Measurements from ENCODE around the gene FHOD3.

FHOD3 gene

GRCh38 chr18:36640021-36640952 is 342.8 kb downstream of the FHOD3 start:
- no peak for DNase-seq

DNA sequence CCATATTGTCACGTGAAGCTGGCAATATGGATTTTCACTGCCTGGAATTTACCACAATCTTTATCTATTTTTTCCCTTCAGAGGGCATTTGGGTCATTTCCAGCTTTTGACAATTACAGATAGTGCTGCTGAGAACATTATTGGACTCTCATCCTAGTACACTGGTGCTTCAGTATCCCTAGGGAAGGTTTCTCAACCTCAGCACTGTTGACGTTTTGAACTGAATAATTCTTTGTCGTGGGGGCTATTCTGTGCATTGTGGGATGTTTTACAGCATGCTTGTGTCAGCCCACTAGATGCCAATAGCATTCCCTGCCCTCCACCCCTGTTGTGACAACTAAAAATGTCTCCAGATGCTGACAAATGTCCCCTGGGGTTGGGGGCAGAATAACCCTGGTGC is 345.5 kb downstream of the FHOD3 start:
- no peak for DNase-seq

GRCh38 chr18:36648803-36649202 is 351.3 kb downstream of the FHOD3 start:
- no peak for DNase-seq

GRCh38 chr18:36649205-36649604 is 351.7 kb downstream of the FHOD3 start:
- no peak for DNase-seq

DNA sequence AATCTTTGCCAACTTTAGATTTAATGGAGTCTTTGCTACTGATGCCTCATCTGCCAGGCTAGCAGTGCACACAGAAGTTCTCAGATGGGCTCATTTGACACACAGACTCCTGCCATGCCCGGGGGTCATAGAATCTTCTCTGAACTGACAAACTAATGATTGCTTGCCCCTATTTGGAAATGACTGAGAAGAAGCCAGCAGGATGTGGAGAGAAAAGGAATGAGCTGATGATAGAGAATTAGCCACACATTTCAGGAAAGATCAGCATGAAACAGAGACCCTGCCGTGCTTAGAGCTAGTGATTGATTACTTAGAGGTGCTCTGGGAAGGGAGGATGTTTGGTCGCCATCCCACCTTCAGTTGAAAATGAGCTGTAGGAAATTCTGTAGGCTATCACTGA is 352.8 kb downstream of the FHOD3 start:
- DNase-seq: no peak

DNA sequence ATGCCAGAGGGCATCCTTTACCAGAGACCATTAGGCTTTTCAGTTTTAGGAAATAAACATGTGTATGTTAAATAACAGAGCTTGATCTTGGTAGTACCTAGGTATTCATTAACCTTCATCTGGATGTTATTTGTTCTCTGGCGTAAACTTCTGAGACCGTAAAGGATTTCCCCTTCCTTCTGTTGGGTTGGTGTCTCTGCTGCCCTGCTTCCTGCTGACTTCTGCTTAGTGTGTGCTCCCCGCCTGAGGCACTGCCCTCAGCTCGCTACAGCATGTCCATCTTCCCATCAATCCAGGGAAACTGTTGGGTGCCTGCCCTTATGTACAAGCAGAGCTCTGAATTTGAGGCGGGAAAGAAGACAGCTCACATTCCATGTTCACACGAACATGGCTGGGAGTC is 353.4 kb downstream of the FHOD3 start:
- no peak for DNase-seq

DNA sequence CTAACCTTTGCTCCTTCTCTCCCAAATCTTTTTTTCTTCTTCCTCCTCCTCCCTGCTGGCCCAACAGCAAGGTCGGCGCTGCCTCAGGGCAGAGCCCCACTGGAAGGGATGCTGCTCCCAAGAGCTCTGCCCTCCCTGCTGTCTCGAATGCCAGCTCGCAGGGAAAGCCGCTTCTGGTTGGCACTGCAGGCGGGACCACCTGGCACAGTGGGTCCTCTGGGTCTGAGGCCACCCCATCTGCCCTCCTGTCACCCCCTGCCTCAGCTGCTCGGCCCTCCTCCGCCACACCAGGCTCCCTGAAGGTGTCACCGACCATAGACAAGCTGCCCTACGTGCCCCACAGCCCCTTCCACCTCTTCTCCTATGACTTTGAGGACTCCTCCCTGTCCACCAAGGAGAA is 355.0 kb downstream of the FHOD3 start:
- DNase-seq: no peak

DNA sequence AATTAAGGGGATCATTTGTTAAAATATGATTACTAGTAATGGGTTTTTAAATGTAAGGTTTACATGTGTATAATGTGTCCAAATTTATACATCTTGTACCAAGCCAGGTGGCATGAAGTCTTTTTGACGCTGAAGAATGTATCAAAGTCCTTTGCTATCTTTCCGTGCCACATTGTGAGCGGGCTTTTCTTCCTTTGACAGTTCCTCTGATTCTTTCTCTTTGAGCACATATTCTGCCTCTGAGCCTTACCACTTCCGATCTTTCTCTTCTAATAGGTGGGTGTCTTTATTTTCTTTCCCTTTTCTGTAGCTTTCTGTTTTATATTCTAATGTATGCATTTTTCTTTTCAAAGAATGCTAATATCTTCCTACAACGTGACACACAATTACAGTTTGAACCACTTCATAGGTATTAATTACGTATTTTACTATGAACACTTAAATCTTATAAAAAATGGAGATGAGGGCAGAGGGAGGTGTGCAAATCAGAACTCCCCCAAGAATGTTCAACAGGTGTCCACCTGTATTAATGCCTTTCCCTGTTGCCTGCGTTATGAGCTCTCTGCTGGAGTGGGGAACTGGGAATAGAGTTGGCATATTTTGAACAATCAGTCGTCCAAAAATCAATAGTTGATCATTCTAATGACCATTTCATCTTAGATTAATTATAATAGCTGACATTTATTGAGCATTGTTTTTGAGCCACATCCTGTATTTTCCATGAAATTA is 355.8 kb downstream of the FHOD3 start:
- no peak for DNase-seq

- DNase-seq: no peak
Measured at GRCh38 chr18:36653870-36654269, 356.4 kb downstream of the FHOD3 start.

DNA sequence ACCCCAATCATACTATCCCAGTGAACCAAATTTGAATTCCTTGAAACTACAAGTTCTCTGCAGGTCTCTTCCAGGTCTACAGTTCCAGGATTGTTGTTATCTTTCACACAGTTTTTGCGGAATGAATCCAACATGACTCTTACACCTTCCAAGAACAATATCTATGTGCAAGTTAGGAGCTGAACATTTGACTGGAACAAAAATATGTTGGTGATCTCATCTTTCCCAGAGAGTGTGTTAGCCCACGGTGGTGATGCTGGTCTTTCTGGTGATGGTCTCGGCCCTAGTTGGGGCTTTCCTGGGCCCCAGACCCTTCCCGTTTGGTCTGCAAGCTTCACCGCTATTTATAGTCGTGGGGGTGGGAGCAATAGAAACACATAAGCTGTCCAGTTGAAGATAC is 357.6 kb downstream of the FHOD3 start:
- DNase-seq: no peak

DNA sequence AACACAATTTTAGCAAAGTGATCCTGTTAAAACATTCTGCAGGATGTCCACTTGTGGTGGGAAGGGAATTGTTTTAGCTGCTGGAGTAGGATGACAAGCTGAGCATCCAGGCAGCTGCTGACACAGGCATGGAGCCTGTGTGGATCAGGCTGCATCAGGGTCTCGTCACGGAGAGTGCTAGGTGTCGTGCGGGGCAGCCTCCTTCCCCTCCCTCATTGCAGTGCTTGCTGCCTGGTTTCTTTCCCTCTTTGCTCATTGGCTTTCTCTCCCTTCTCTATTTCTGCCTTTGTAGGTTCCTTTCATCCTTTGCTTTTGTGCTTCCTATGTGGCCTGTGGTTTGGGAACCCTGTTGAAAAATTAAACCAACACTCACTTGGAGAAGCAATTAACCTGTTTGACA is 358.4 kb downstream of the FHOD3 start:
- no peak for DNase-seq

- DNase-seq: no peak
Measured at GRCh38 chr18:36658611-36659010, 361.1 kb downstream of the FHOD3 start.

DNA sequence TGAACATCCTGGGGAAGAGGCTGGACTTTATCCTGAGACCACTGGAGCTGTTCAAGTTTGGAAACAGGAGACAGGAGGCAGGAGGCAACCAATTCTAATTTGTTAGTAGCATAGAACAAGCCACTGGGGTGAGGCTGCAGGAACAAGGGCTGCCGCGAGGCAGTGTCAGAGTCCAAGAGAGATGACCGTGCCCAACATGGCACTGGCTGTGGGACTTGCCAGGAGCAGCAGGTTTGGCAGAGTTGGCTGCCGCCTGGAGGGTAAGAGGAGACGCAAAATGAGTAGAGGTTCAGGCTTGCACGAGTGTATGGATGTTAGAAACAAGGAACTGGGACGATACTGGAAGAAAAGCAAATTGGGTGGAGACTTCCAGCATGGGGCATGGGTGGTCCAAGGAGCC is 362.8 kb downstream of the FHOD3 start:
- DNase-seq: no peak

DNA sequence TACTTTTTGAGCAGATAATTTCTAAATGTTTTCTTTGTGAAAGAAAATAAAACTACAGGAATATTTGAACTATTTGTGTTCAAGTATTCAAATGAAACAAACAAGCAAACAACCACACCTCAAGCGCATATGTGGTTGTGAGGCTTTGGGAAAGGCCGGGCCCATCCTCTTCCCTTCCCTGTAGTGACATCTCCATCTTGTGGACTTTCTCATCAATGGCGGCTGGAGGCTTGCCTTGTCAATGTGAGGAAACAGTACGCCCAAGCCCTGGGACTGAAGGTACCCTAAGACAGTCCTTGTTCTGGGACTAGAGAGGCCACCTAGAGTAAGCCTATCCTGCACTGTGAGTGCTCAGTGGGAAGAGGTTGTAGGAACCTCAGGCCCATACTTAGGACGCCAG is 364.5 kb downstream of the FHOD3 start:
- DNase-seq: no peak

GRCh38 chr18:36663312-36663711 is 365.8 kb downstream of the FHOD3 start:
- no peak for DNase-seq

DNA sequence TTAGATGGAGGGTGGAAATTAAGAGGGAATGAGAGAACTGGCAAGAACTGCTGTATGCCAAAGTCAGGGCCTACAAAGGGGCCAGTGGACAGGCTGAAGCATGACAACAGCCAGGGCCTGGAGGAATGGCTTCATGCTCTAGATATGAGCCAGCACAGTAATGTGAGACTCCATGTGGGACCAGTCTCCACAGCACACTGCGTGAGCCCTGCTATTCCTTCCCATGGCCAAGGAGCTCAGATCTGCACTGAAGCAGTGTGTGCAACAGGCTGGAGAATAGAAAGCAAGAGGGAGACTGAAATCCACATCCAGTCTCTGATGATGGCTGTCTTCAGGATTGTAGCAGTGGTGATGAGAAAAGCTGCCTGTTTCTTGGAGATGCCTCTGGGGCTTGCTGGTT is 368.4 kb downstream of the FHOD3 start:
- DNase-seq: no peak

DNA sequence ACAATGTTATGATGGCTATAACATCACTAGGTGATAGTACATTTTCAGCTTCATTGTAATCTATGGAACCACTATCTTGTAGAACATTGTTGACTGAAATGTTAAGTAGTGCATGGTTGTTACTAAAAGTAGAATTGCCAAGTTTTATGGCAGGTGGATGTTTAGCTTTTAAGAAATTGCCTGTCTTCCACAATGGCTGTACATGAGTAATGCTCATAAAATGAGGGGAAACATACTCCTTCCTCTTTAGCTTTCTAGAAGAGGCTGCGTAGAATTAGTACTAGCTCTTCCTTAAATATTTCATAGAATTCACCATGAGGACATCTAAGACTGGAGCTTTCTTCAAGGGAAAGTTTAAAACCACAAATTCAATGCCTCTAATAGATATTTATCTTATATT is 370.3 kb downstream of the FHOD3 start:
- DNase-seq: no peak

DNA sequence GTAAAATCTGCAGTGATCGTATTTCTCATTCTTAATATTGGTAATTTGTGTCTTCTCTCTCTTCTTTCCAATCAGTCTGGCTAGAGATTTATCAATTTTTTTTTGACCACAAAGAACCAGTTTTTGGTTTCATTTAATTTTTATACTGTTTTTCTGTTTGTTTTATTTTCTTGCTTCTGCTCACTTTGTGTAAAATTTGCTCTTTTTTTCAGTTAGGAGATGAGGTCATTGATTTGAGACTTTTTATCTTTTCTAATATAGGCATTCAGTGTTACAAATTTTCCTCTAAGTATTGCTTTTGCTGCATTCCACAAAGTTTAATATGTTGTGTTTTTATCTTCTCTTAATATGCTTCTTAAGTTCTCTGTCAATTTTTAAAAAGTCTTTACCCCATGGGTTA is 370.8 kb downstream of the FHOD3 start:
- DNase-seq: no peak

DNA sequence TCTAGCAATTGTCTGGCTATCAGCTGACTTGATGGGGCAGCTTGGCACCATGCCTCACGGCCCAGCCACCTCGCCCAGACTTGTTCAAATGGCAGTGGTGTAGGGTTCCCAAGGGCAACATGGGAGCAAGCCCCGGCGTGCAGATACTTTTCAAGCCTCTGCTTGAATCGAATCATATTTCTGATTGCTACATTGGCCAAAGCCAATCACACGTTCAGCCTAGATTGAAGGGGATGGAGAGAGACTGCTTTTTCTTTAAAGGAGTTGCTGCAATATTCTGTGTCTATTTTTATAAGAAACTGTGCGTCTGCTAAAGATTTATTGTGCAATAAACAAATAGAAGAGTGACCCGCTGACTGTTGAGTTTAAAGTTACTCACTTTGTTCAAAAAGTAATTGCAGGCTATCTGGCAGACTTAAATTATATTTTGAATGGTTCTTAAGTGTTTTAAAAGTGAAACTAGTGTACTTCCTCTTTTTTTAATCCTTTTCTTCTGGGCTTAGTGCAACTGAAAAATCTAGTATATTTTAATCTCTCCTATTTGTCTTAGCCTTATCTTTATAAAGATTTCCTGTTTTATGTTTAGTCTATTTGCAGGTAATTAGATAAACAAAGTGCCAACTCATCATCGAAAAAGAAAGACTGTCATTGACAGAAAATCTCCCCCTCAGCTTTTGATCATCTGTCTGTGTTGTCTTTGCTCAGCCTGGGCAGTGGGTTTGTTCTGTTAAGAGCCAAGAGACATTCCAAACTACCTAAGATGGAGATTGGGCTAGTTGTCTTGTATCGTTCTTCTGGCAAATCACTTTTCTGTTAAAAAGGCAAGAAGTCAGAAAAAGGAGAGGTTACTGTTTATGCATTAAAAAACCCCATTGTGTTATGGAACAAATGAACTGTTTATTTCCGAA is 375.2 kb downstream of the FHOD3 start:
- DNase-seq: no peak

DNA sequence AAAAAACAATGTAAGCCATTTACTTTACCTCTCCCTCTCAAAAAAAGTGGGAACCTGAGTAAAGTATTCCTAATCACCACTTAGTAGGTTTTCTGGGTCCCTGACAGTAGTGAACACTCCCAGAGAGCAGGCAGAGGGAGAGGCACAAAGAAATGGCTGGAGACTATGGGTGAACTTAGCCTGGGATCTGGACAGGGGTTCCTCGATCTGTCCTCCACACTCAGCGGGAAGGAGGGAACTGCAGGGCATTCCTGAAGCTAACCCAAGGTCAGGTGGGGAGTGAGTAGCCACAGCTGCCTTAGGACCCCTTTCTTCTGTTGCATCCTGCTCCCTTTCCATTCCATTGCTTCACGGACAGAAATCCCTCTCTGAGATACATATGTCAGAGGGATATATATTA is 375.9 kb downstream of the FHOD3 start:
- no peak for DNase-seq

DNA sequence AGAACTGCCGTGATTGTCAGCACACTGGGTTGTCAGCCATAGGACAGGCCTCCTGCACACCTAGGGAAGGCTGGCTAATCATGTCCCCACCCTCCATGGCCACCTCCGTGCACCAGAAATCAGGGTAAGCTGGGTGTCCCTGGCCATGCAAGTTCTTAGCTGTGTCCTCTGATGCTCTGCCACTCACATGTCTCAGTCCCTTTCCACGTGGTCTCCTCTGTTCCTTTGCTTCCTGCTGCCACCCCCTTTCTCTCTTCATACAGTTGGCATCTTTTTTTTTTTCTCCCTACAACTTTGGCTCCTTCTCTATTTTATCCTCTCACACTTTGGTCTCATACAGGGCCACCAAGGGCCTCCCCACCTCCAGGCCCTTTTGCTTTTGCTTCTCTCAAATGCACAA is 377.6 kb downstream of the FHOD3 start:
- no peak for DNase-seq

- no peak for DNase-seq
Measured at GRCh38 chr18:36675542-36675941, 378.0 kb downstream of the FHOD3 start.

GRCh38 chr18:36676629-36677028 is 379.1 kb downstream of the FHOD3 start:
- DNase-seq: no peak

All from CD4-positive, alpha-beta T cell treated with Interferon gamma for 1 hour (primary cell).